Effector memory CD8-positive, alpha-beta T cell (primary cell): ENCODE results near the gene EPHB1.

Experiments used
- ATAC-seq: fragments of 150-1000 bp; cut with Tn5 transposase; replicated peaks from 2 replicates; pipeline ENCODE4 v1.10.0; 2021; ENCODE audit warnings: mild to moderate bottlenecking, moderate library complexity
- DNase-seq, 3 experiments: peaks; one replicate each; pipeline ENCODE4 v3.0.0; 2021
- H3K27ac Mint-ChIP-seq, 2 donors: one replicate each; pipeline ENCODE4 v1.8.0; 2022; ENCODE audit warnings: mild to moderate bottlenecking in 2 of 2, mixed read lengths in 2 of 2, moderate library complexity in 2 of 2
- H3K27me3 Mint-ChIP-seq, 2 donors: one replicate each; pipeline ENCODE4 v1.8.0; 2022; ENCODE audit warnings: mixed read lengths in 2 of 2
- H3K36me3 Mint-ChIP-seq: one replicate; pipeline ENCODE4 v1.8.0; 2022; ENCODE audit warnings: mild to moderate bottlenecking, moderate library complexity, mixed read lengths; ENCODE audit not compliant: insufficient read depth
- H3K4me1 Mint-ChIP-seq, 2 donors: one replicate each; pipeline ENCODE4 v1.8.0; 2022; ENCODE audit warnings: low read depth in 2 of 2, mixed read lengths in 2 of 2
- H3K4me3 Mint-ChIP-seq, 2 donors: one replicate each; pipeline ENCODE4 v1.8.0; 2022; ENCODE audit warnings: mild to moderate bottlenecking in 2 of 2, mixed read lengths in 2 of 2, moderate library complexity in 2 of 2
- H3K9me3 Mint-ChIP-seq, 2 donors: one replicate each; pipeline ENCODE4 v1.8.0; 2022; ENCODE audit warnings: mixed read lengths in 2 of 2

The EPHB1 gene

DNA sequence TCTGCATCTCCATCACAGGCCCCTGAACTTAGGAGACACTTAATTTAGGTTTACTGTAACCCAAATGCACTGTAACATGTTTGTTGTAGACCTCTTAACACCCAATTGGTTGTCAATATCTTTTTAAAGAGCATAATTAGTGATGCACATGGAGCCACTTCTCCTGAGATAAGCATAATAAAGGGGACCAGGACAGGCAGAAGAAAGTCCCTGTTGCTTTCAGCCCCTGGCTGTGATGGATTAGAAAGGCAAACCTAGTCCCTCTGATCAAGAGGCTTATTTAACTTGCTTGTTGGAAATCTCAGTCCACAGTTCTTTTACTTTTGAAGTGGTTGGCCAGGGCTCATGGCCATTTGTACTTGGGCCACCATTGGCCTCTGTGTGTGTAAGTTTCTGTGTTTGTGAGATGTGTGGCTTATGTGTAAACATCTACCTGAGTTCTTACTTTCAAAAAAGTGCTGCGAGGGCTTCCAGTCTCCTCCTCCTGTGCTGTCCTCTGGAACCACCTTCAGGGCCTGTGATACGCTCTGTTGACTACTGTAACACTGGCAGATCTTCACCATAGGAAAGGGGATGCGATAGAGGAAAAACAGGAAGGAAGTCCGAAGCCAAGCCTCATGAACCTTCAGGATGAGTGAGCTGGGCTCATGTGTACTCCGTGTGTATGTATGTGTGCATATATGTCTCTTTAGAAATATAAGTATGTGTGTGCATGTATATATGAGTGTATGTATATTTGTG, 136.2 kb downstream of the EPHB1 start:
- Mint-ChIP-seq H3K4me1 (no peaks in the 10 kb centered on the region), H3K4me3 (no peak overlapping the region), H3K9me3 (peaks cover 0 to 5% of the 10 kb centered on the region in 2 donors), H3K27me3 (no peaks in the 10 kb centered on the region), H3K36me3 (peaks cover 2% of the 10 kb centered on the region), H3K27ac (no peak overlapping the region)
- DNase-seq (no peak), ATAC-seq (no peak)

DNA sequence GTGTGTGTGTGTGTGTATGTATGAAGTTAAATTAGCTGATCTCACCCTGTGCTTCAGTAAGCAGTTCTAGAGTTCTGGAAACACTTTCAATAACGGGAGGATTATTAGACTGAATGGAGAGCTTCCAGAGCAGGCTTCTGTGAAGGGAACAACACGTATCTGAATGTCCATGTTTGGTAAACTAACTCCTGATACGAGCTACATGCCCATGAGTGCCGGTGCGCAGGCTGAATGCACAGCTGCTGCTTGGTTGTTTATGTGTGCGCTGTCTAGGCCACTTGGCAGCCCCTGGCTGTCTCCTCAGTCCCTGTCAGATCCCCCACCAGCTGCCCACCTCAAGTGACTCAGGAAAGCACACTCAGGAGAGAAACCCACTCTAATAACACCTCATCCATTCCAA, 137.0 kb downstream of the EPHB1 start:
- H3K4me1 Mint-ChIP-seq = no peaks in the 10 kb centered on the region
- DNase-seq = no peak
- no peak overlapping the region for H3K4me3 Mint-ChIP-seq
- no peaks in the 10 kb centered on the region for H3K9me3 Mint-ChIP-seq
- ATAC-seq = no peak
- H3K27ac Mint-ChIP-seq = no peak overlapping the region
- H3K27me3 Mint-ChIP-seq = no peaks in the 10 kb centered on the region
- H3K36me3 Mint-ChIP-seq = peaks cover 2% of the 10 kb centered on the region

DNA sequence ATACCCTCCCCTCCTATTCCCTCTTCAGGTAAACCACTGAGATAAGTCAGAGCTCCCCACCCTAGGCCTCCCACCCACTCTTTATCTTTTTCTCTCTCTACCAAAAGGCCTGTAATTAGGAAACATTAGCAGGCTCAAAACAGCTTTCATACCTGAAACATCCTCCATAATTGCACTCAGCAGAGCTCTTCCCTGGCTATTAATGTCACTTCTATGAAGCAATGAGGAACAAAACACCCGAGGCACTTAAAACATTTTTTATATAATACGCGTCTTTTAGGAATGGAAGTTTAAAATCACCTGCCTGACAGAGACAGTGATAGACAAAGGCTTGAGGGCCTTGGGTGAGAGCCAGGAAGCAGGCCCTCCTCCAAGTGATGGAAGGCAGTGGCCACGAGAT, 138.9 kb downstream of the EPHB1 start:
- Mint-ChIP-seq H3K4me3 (no peak overlapping the region), H3K27me3 (peaks cover 0 to 4% of the 10 kb centered on the region in 2 donors), H3K27ac (no peak overlapping the region), H3K9me3 (no peaks in the 10 kb centered on the region), H3K4me1 (no peaks in the 10 kb centered on the region), H3K36me3 (peaks cover 2% of the 10 kb centered on the region)
- no peak for DNase-seq
- no peak for ATAC-seq

DNA sequence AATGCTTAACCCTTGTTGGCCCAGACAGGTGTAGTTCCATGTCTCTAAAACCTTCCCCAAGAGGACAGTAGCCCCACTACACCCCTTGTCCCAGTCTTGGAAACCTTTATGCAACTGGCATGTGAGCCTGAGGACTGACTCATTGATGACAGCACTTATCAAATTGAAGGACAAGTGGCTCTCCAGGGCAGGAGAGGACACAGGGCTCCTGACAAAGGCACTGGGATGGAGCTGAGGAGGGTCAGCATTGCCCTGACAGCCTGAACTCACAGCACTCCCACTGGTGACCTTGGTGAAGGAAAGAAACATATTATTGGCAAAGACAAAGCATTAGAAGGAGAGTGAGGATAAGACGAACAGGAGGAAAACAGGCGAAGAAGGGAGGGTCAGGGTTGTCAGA, 139.9 kb downstream of the EPHB1 start:
- Mint-ChIP-seq H3K27ac (no peak overlapping the region), H3K36me3 (peaks cover 2% of the 10 kb centered on the region), H3K4me3 (no peak overlapping the region), H3K9me3 (no peaks in the 10 kb centered on the region), H3K27me3 (peaks cover 0 to 4% of the 10 kb centered on the region in 2 donors), H3K4me1 (no peaks in the 10 kb centered on the region)
- ATAC-seq (no peak), DNase-seq (no peak)

DNA sequence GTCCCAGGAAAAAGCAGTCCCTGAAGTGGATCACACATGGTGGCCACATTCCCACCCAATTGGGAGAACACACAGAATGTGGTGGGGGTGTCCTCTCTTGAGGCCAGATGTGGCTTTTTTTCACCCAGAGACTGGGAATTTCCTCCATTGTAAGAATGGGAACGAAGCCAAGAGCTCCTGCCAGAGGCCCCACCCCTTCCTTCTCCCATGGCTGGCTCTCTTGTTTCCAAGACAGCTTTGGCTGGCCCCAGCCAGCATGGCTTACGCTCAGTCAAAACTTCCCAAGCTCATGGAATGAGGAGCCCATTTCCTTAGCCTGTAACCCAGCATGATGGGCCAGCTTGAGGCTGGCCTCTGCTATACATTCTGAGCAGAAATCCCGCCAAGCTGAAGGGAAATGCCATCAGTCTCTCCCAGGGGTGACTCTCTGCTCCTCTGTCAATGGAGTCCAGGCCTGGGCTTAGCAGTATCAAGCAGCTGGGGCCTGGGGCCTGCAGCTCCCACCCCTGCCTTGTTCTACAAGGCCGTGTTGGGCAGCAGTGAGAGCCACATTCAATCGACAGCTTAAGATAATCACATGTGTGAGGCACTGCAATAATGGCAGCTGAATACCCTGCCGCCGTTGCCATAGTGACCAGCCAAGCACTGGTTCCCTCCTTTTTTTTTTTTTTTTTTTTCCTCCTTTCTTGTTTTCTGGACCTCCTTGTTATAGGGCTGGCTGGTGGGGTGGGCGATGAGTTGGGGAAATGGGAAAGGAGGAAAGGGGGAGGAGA, 142.4 kb downstream of the EPHB1 start:
- Mint-ChIP-seq H3K36me3 (peaks cover 2% of the 10 kb centered on the region), H3K4me1 (no peaks in the 10 kb centered on the region), H3K4me3 (no peak overlapping the region), H3K27me3 (peaks cover 0 to 4% of the 10 kb centered on the region in 2 donors), H3K9me3 (peaks cover 0 to 7% of the 10 kb centered on the region in 2 donors), H3K27ac (no peak overlapping the region)
- DNase-seq = no peak
- ATAC-seq = no peak

DNA sequence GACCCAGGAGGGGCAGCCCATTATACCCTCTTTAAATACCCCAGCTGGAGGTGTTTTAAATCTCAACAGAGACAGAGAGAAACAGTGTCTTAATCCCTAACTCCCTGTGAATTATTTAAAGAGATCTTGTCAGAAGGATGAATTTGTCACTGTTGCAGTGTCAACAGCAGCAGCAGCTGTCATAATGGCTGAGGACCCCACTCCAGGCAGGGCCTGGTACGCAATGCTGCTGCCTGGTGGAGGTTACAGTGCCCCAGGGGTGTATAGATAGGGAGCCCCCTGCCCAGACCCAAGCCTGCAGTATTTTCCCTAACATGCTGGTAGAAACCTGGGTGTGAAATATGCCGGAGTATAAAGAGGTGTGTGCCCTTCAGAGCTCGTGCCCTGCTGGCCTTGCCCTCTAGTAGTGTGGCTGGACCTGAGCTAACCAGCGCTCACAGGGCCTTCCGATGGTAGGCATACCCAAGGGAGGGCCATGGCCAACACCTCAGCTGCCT, 143.0 kb downstream of the EPHB1 start:
- H3K27ac Mint-ChIP-seq = no peak overlapping the region
- peaks cover 0 to 4% of the 10 kb centered on the region in 2 donors for H3K27me3 Mint-ChIP-seq
- no peaks in the 10 kb centered on the region for H3K4me1 Mint-ChIP-seq
- ATAC-seq = no peak
- H3K36me3 Mint-ChIP-seq = peaks cover 2% of the 10 kb centered on the region
- no peak overlapping the region for H3K4me3 Mint-ChIP-seq
- H3K9me3 Mint-ChIP-seq = peaks cover 0 to 8% of the 10 kb centered on the region in 2 donors
- DNase-seq = no peak

DNA sequence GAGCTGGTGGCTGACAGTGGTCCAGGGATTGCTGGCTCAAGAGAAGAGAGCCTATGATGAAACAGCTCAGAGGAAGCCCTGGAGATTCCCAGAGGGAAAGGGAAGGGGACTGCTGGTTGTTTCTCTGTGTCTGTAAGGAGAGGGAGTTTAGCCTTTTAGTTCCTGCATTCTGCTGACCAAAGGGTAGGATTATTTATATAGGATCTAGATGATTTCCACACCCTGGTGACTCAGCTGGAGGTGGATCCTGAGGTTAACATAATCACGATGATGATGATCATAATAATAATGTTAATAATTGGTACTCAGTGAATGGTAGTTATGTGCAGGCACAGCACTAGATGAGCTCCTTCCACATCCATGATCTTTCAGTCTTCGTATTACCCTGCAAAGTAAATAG, 144.9 kb downstream of the EPHB1 start:
- ATAC-seq (no peak), DNase-seq (no peak)
- no peaks in the 10 kb centered on the region for H3K4me1 Mint-ChIP-seq
- no peaks in the 10 kb centered on the region for H3K36me3 Mint-ChIP-seq
- peaks cover 0 to 4% of the 10 kb centered on the region in 2 donors for H3K27me3 Mint-ChIP-seq
- no peak overlapping the region for H3K27ac Mint-ChIP-seq
- no peak overlapping the region for H3K4me3 Mint-ChIP-seq
- H3K9me3 Mint-ChIP-seq = peaks cover 0 to 8% of the 10 kb centered on the region in 2 donors

DNA sequence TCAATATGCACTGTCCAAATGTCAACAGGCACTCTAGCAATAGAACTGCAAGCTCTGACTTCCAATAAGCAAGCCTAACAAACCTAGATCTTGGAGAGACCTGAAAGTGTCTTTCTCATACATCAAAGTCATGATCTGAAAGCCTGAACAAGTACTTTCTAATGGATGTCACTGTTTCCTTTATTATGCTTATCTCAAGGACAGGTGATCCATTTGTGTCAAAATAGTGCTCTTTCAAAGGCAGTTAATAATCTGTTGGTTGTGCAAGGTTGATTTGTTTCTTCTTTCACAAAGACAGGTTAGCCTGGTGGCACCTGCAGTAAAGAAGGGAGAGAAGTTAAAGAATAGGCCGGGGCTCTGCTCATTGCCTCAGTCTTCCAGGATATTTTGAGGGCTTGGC, 146.8 kb downstream of the EPHB1 start:
- Mint-ChIP-seq H3K4me3 (no peak overlapping the region), H3K4me1 (no peaks in the 10 kb centered on the region), H3K27me3 (peaks cover 0 to 4% of the 10 kb centered on the region in 2 donors), H3K9me3 (peaks cover 0 to 15% of the 10 kb centered on the region in 2 donors), H3K36me3 (no peaks in the 10 kb centered on the region), H3K27ac (no peak overlapping the region)
- DNase-seq (no peak), ATAC-seq (no peak)

DNA sequence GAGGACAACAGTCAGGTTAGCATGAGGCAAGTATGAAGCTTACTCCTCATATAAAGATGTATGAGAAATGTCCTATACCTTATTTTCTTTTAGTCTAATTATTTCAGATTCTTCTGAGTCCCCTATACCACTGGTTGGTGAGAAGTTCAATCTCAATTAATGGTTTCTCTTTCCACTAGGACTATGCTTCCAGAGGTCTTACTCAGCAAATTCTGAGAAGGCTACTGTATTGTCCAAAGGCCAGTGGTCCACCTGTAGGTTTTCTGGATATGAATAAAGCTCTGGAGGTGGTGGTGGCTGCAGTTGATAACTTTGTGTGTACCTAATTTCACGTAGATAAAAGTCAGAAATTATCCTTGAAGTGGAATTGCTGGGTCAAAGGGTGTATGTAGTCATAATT, 149.4 kb downstream of the EPHB1 start:
- no peaks in the 10 kb centered on the region for H3K4me1 Mint-ChIP-seq
- no peak overlapping the region for H3K4me3 Mint-ChIP-seq
- DNase-seq (no peak), ATAC-seq (no peak)
- H3K27ac Mint-ChIP-seq = no peak overlapping the region
- H3K27me3 Mint-ChIP-seq = no peaks in the 10 kb centered on the region
- H3K36me3 Mint-ChIP-seq = no peaks in the 10 kb centered on the region
- H3K9me3 Mint-ChIP-seq = peaks cover 0 to 17% of the 10 kb centered on the region in 2 donors

DNA sequence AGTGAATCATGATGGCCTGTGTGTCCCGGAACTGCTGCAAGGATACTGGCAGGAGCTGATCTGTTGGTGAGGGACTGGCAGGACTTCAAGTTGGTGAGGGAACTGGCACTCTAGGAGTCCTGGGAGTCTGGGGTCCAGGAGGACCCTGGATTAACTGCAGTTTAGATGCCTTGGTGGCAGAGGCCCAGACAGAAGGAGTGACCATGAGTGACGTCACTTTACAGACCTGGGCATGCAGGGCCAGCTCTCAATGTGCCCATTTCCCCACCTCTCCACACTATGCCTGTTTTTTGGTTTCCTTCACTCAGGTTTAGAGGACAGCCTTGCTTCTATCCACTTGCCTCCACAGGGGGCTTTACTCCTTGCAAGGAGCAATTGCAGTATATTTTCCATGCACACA, 154.1 kb downstream of the EPHB1 start:
- no peaks in the 10 kb centered on the region for H3K36me3 Mint-ChIP-seq
- H3K27me3 Mint-ChIP-seq = no peaks in the 10 kb centered on the region
- ATAC-seq = no peak

DNA sequence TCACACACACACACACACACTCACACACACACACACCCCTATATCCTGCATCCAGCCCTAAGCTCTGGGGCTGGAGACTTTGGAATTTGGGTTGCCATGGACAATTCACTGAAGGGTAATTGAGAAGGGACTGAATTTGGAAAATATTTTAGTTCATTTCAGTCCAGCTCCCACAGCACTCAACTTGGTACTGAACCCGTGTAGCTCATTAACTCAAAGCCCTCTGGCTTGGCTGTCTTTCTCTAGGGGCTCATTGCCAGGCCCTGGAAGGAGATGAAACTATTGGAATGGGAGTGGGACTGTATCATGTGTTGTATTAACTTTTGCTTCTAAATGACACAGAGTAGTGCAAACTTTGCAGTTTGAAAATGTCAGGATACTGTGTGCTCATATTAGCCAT, 157.3 kb downstream of the EPHB1 start:
- Mint-ChIP-seq H3K27ac (no peak overlapping the region), H3K9me3 (no peaks in the 10 kb centered on the region), H3K4me1 (no peaks in the 10 kb centered on the region), H3K4me3 (no peak overlapping the region), H3K36me3 (no peaks in the 10 kb centered on the region), H3K27me3 (no peaks in the 10 kb centered on the region)
- no peak for DNase-seq
- no peak for ATAC-seq

More for the DNA sequence above, 154.1 kb downstream of the EPHB1 start:
- no peak overlapping the region for H3K27ac Mint-ChIP-seq
- H3K4me1 Mint-ChIP-seq = no peaks in the 10 kb centered on the region
- DNase-seq = no peak
- peaks cover 0 to 9% of the 10 kb centered on the region in 2 donors for H3K9me3 Mint-ChIP-seq
- H3K4me3 Mint-ChIP-seq = no peak overlapping the region

DNA sequence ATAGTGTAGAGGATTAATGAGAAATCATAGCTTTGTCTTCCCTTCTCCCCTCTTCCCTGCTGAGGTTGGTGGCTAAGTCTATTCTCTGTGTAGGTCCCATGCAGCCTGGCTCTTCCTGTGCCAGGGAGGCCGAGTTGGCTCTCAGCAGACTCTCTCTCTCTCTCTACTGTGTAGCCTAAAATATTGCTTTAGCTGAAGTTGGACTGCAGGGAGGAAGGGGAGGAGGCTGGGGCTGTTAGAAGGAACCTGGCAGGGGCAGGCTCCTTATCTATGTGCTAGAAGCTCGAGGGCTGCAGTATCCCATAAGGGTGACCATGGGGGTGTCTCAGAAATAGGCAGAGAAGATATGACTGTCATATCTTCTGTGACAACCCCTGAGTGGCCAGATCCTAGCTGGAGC, 160.8 kb downstream of the EPHB1 start:
- H3K9me3 Mint-ChIP-seq = no peaks in the 10 kb centered on the region
- no peaks in the 10 kb centered on the region for H3K27me3 Mint-ChIP-seq
- no peak overlapping the region for H3K4me3 Mint-ChIP-seq
- no peaks in the 10 kb centered on the region for H3K4me1 Mint-ChIP-seq
- ATAC-seq (no peak), DNase-seq (no peak)
- no peak overlapping the region for H3K27ac Mint-ChIP-seq
- no peaks in the 10 kb centered on the region for H3K36me3 Mint-ChIP-seq

DNA sequence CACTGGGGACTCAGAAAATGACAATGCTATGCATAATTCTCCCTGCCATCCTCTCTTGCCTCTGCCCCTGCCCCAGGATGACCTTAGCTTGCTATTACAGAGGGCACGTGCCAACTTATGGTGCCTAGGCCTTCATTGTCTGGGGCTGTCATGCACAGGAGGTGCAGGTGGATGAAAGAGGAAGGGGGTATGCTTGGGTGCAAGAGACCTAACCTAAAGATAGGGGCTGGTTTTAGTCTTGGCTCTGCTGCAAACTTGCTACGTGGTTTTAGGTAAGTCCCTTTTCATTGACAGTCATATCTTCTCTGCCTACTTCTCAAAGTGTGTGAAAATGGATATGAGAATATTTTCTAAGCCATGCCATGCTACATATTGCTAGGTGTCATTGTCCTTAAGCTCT, 161.3 kb downstream of the EPHB1 start:
- H3K4me1 Mint-ChIP-seq = no peaks in the 10 kb centered on the region
- no peaks in the 10 kb centered on the region for H3K9me3 Mint-ChIP-seq

DNA sequence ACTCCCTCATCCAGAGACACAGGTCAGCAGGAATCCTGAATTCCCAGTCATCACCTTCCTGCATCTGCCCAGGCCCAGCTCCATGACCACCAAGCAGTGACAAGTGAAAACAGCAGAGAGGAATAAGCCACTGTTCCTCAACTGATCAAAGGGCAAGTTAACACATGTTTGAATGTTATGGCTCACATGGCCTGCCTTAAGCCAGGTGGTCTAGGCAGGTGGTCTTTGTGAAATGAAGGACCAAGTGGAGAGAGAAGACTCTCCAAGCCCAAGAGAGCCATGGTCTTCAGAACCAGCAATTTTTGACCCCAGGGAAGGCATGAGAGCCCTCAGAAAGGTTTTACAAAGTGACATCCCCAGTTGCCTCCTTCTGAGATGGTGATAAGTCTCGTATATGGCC, 161.8 kb downstream of the EPHB1 start:
- no peaks in the 10 kb centered on the region for H3K27me3 Mint-ChIP-seq

More for the DNA sequence above, 161.3 kb downstream of the EPHB1 start:
- DNase-seq = no peak
- no peak for ATAC-seq
- Mint-ChIP-seq H3K27ac (no peak overlapping the region), H3K4me3 (no peak overlapping the region), H3K36me3 (no peaks in the 10 kb centered on the region), H3K27me3 (no peaks in the 10 kb centered on the region)

More for the DNA sequence above, 161.8 kb downstream of the EPHB1 start:
- Mint-ChIP-seq H3K36me3 (no peaks in the 10 kb centered on the region), H3K27ac (no peak overlapping the region), H3K4me1 (no peaks in the 10 kb centered on the region), H3K9me3 (no peaks in the 10 kb centered on the region), H3K4me3 (no peak overlapping the region)
- DNase-seq (no peak), ATAC-seq (no peak)
